GM19463 (cell line): ENCODE results near the gene TOMM70.
"Not testable (repeated sequence)": the region's sequence is repeated elsewhere in the genome, so short reads cannot be mapped to it uniquely, and the experiment has no call there.

Experiments used
- ATAC-seq: cut with Tn5 transposase; IDR thresholded peaks from one replicate; pipeline ENCODE4 v1.9.1; 2021; ENCODE audit warnings: mild to moderate bottlenecking, moderate library complexity; ENCODE audit not compliant: unreplicated experiment

Gene TOMM70

GRCh38 chr3:100368441-100368840 lies 32.4 kb downstream of the TOMM70 start:
- no peak for ATAC-seq

GRCh38 chr3:100366424-100366823 lies 34.5 kb downstream of the TOMM70 start:
- no peak for ATAC-seq

DNA sequence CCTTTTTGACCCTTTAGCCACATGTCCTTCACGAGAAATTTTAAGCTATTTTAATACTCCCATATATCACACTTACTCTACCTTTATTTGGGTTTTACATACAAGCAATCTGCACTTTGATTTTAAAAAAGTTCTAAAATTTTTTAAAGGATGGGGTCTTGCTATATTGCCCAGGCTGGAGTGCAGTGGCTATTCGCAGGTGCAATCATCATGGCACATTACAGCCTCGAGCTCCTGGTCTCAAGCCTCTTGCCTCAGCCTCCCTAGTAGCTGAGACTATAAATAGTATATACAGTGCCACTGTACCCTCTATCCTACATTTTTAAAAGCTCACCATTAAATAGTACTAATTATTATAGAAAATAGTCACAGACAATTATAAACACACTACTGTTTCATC lies 36.5 kb downstream of the TOMM70 start:
- ATAC-seq, result no peak

DNA sequence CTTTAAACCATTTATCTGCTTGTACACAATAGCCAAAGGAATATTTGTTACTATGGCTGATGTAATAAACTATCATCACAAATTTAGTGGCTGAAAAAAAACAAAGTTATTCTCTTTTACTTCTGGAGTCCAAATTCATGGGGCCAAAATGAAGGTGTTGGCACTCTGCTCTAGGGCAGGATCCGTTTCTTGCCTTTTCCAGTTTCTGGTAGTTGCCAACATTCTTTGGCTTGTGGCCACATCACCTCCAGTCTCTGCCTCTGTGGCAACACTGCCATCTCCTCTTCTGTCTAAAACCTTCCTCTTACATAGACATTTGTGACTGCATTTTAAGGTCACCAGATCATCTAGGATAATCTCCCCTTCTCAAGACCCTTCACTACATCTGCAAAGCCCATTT lies 39.0 kb downstream of the TOMM70 start:
- no peak for ATAC-seq

GRCh38 chr3:100360757-100361496 lies 40.0 kb downstream of the TOMM70 start:
- no peak for ATAC-seq

GRCh38 chr3:100359035-100359434 lies 41.9 kb downstream of the TOMM70 start:
- no peak for ATAC-seq

GRCh38 chr3:100358413-100358812 lies 42.5 kb downstream of the TOMM70 start:
- ATAC-seq, result no peak

GRCh38 chr3:100354850-100355249 lies 46.0 kb downstream of the TOMM70 start:
- peak; percentile 72 for ATAC-seq

GRCh38 chr3:100352296-100353231 lies 48.3 kb downstream of the TOMM70 start:
- no peak for ATAC-seq

DNA sequence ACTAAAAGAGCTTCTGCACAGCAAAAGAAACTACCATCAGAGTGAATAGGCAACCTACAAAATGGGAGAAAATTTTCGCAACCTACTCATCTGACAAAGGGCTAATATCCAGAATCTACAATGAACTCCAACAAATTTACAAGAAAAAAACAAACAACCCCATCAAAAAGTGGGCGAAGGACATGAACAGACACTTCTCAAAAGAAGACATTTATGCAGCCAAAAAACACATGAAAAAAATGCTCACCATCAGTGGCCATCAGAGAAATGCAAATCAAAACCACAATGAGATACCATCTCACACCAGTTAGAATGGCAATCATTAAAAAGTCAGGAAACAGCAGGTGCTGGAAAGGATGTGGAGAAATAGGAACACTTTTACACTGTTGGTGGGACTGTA lies 49.1 kb downstream of the TOMM70 start:
- not testable (repeated sequence) for ATAC-seq

- no peak for ATAC-seq
These were observed 52.2 kb downstream of the TOMM70 start for GRCh38 chr3:100348727-100349126.

DNA sequence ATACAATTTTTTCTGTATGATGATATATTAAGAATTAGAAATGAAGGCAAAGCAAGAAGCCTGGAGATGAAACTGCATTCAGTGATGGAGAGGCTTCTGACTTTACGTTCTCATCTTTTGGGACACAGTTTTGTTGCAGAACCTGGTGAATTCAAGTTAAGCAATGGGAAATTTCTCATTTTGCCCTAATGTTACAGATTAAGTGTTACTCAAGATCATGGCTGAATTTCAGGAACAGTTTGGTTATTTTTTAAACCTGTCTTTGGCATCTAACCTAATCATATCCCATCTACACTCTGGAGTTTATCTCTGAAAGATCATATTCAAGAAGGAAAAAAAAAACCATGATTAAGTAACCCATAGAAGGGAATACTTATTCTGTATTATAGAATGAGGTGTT lies 60.4 kb downstream of the TOMM70 start:
- ATAC-seq, result no peak

DNA sequence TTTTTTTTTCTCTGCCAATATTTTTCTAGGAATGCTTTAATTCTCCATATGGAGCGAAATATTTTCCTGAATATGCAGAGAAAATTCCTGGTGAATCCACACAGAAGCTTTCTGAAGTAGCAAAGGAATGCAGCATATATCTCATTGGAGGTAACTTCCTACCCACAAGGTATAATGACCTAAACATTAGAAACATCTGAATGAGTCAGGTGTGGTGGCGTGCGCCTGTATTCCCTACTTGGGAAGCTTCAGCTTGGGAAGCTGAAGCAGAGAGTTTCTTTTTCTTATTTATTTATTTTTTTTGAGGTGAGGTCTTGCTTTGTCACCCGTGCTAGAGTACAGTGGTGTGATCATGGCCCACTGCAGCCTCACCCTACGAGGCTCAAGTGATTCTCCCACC lies 61.1 kb downstream of the TOMM70 start:
- no peak for ATAC-seq

DNA sequence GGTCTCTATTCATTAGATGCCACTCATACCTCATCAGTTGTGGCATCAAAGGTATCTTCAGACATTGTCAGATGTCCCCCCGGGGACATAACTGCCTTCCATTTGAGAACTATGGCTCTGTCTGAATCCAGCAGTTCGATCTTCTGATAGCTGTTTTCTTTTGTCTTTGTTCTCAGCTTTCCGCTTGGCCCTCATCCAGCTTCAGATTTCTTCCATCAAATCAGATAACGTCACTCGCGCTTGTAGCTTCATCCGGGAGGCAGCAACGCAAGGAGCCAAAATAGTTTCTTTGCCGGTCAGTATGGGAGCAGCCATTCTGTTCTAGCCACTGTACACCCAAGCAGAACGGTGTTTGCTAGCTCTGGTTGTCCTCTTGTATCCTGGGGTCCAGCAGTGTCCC lies 62.0 kb downstream of the TOMM70 start:
- no peak for ATAC-seq

GRCh38 chr3:100336229-100336628 lies 64.7 kb downstream of the TOMM70 start:
- not testable (repeated sequence) for ATAC-seq

DNA sequence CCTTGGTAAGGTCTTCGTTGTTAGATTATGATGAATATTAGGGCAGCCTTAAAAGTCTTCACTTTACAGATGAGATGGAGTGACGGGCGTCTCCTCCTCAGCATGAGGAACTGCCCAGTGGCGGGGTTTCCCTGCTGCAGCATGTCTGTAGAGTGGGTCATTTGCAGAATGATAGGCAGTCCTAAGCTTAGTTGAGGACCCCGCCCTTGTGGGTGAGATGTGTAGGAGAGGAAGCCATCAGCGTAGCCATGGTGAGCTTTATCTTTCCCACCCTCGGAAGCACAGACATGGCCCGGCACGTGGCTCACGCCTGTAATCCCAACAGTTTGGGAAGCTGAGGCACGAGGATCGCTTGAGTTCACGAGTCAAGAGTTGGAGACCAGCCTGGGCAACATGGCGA lies 65.5 kb downstream of the TOMM70 start:
- peak; percentile 49 for ATAC-seq

GRCh38 chr3:100334488-100335351 lies 66.2 kb downstream of the TOMM70 start, which contains the start of gene NIT2:
Gene NIT2 (plus strand): TSS chr3:100334757. CDS start chr3:100334792, 35 bp downstream.
- ATAC-seq, result peak; percentile 98

DNA sequence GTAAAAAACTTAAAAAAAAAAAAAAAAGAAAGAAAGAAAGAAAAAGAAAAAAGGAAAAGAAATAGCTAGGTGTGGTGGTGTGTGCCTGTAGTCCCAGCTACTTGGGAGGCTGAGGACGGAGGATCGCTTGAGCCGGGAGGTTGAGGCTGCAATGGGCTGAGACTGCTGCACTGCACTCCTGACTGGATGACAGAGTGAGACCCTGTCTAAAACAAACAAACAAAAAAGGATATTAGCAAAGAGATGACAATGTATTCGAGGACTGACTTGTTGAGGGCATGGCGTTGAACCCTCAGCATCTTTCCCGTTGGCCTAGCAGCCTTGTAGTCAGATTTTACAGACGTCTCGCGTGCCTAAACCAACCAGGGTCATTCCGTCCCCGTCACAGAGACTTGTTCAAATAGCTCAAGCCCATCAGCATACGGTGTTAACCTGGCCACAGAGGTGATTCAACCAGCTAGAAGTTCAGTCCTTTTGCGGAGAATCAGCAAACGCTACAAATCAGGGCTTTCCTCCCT lies 66.9 kb downstream of the TOMM70 start:
- ATAC-seq, result peak; percentile 17

GRCh38 chr3:100333051-100333450 lies 67.8 kb downstream of the TOMM70 start:
- no peak for ATAC-seq

DNA sequence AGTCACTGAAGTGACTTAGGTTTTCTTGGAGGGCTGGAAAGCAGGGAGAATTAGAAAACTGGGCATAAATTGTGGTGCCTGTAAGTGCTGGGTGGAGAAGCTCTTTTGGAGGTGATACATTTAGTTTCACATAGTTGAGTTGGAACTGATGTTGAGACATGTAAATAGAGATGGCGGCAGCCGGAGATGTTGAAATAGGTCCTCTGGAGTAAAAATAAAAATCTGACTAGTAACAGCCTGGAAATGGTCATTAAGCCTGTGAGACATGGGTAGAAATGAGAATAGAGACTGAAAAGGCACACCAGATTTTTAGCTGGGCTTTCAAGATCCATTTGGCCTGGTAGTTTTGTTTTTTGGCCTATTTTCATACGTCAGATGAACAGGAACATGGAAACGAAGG lies 69.2 kb downstream of the TOMM70 start:
- ATAC-seq, result no peak

DNA sequence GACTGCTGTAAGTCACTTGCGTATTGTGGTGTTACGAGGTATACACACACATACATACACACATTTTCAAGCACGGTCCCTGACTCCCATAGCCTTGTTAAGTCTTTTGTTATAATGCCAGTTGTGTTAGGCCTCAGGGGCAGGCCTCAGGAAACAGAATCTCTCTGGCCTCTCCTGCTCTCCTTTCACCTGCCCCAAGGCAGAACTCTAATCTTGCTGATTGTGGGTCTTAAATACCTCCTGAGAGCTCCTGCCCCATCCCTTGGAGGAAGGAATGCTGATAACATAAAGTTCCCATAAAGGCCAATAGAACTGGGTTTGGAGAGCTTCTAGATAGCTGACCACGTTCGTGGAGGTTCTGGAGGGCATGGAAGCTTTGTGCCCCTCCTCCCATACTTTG lies 70.2 kb downstream of the TOMM70 start:
- no peak for ATAC-seq
